ENCODE measurements around the gene B4GALT5. TPM values are rescaled to one million over a fixed set of nuclear protein-coding genes. Genes with fewer than 3 reads are reported as not detected.

B4GALT5 gene
- total RNA-seq, 1 experiment from 2014 or later, result 92.5 TPM

GRCh38 chr20:49657118-49657901 is 56.4 kb downstream of the B4GALT5 start:
- ChIA-PET CTCF (no interaction called here), POLR2A (no interaction called here), RAD21 (ENCODE audit: low non-redundant PET in 1 of 2, low total read pairs in 2 of 2, uncharacterized antibody in 2 of 2, unreplicated experiment in 2 of 2) (no interaction called here)
- TF ChIP-seq JUND (IDR thresholded peaks at IDR 0.05) (no peak), POLR2A (IDR thresholded peaks at IDR 0.05; ENCODE audit: borderline replicate concordance, extremely low read depth, insufficient read depth, insufficient read length) (no peak), RAD21 (IDR thresholded peaks at IDR 0.05; ENCODE audit: low read depth) (no peak), ZNF274 (IDR thresholded peaks at IDR 0.05; ENCODE audit: low read depth, low read length) (no peak), ATF3 (IDR thresholded peaks at IDR 0.05) (no peak), CBX3 (IDR thresholded peaks at IDR 0.05; ENCODE audit: low read depth) (no peak), CEBPB (IDR thresholded peaks at IDR 0.05; ENCODE audit: low read depth) (no peak)
- Histone ChIP-seq H3K9me3 (ENCODE audit: control insufficient read depth in 1 of 2, insufficient read depth in 1 of 2, low read depth in 1 of 2, low read length in 2 of 2) (no peaks in the 10 kb centered on the region), H3K9me2 (ENCODE audit: insufficient read depth) (no peaks in the 10 kb centered on the region), H4K20me1 (ENCODE audit: insufficient read depth) (peaks cover 25% of the 10 kb centered on the region; the same call in 1 of the 2 replicates), H3K4me3 (replicated peaks in 1 of 2; ENCODE audit: low read depth in 1 of 2, low read length in 2 of 2) (no peak overlapping the region), H3K79me2 (ENCODE audit: insufficient read depth, low read length) (peaks cover 86% of the 10 kb centered on the region), H3K36me3 (ENCODE audit: control insufficient read depth in 1 of 2, insufficient read depth in 2 of 2, low read length in 2 of 2) (peaks cover 33 to 34% of the 10 kb centered on the region in 2 experiments), H3K27me3 (ENCODE audit: insufficient read depth, low read length) (no peaks in the 10 kb centered on the region), H3K9ac (ENCODE audit: low read length) (no peak overlapping the region), H3K27ac (ENCODE audit: low read depth, low read length) (no peak overlapping the region), H3K4me2 (ENCODE audit: low read length) (no peak overlapping the region), H3K4me1 (ENCODE audit: control insufficient read depth in 1 of 2, insufficient read depth in 2 of 2, low read length in 2 of 2) (peaks cover 4 to 6% of the 10 kb centered on the region in 2 experiments; a peak in 1 of 4 replicates), H2AFZ (ENCODE audit: low read depth, low read length, poor library complexity, severe bottlenecking) (no peak overlapping the region)
- intact Hi-C loops (cut with micrococcal nuclease), result no loop called here
- BruUV-seq (replicated peaks), result no TSS peak
- DNase-seq (ENCODE audit: low read depth, low spot score) (no peak), ATAC-seq (no peak)

GRCh38 chr20:49656304-49656703 is 57.4 kb downstream of the B4GALT5 start:
- CTCF ChIA-PET, result no interaction called here

More at GRCh38 chr20:49656304-49656703, 57.4 kb downstream of the B4GALT5 start:
- Histone ChIP-seq H4K20me1 (ENCODE audit: insufficient read depth) (peaks cover 22% of the 10 kb centered on the region; the same call in 1 of the 2 replicates), H3K27ac (ENCODE audit: low read depth, low read length) (no peak overlapping the region), H3K9me3 (ENCODE audit: control insufficient read depth in 1 of 2, insufficient read depth in 1 of 2, low read depth in 1 of 2, low read length in 2 of 2) (no peaks in the 10 kb centered on the region), H3K79me2 (ENCODE audit: insufficient read depth, low read length) (peaks cover 81% of the 10 kb centered on the region), H3K9ac (ENCODE audit: low read length) (no peak overlapping the region), H3K4me3 (replicated peaks in 1 of 2; ENCODE audit: low read depth in 1 of 2, low read length in 2 of 2) (no peak overlapping the region), H3K27me3 (ENCODE audit: insufficient read depth, low read length) (no peaks in the 10 kb centered on the region), H3K9me2 (ENCODE audit: insufficient read depth) (no peaks in the 10 kb centered on the region), H3K36me3 (ENCODE audit: control insufficient read depth in 1 of 2, insufficient read depth in 2 of 2, low read length in 2 of 2) (peaks cover 37 to 38% of the 10 kb centered on the region in 2 experiments), H3K4me2 (ENCODE audit: low read length) (no peak overlapping the region), H3K4me1 (ENCODE audit: control insufficient read depth in 1 of 2, insufficient read depth in 2 of 2, low read length in 2 of 2) (0 out of 4 replicates have a peak, but pooled peaks cover 0 to 2% of the 10 kb centered on the region in 2 experiments), H2AFZ (ENCODE audit: low read depth, low read length, poor library complexity, severe bottlenecking) (no peak overlapping the region)
- no peak for ATAC-seq
- POLR2A ChIA-PET, result interaction anchor here (0.7 kb wide), 1 partner anchor 21 kb away, joined by 3 read pairs; no protein-coding TSS in a partner anchor
- no peak for DNase-seq (ENCODE audit: low read depth, low spot score)
- RAD21 ChIA-PET (ENCODE audit: low non-redundant PET in 1 of 2, low total read pairs in 2 of 2, uncharacterized antibody in 2 of 2, unreplicated experiment in 2 of 2), result no interaction called here
- TF ChIP-seq CBX3 (IDR thresholded peaks at IDR 0.05; ENCODE audit: low read depth) (no peak), SIN3A (IDR thresholded peaks at IDR 0.05; ENCODE audit: low read depth) (no peak), EZH2 (IDR thresholded peaks at IDR 0.05) (no peak), ZFX (IDR thresholded peaks at IDR 0.05) (no peak), POLR2AphosphoS5 (IDR thresholded peaks at IDR 0.05; ENCODE audit: low read depth, low read length) (no peak)
- no TSS peak for BruUV-seq (replicated peaks)
- intact Hi-C loops (cut with micrococcal nuclease), result no loop called here
